ENCODE data around the gene DDX47. TPM values are rescaled to one million over a fixed set of nuclear protein-coding genes. Genes with fewer than 3 reads are reported as not detected.
"Not testable (repeated sequence)": the region's sequence is repeated elsewhere in the genome, so short reads cannot be mapped to it uniquely, and the experiment has no call there.

DDX47 gene
- polyA plus RNA-seq, 1 of the 3 experiments (the other 2 are of a cell fraction), result 68.4 TPM

GRCh38 chr12:12837813-12838153 is 24.6 kb downstream of the DDX47 start (continued):
- TF ChIP-seq, protein P1, sequence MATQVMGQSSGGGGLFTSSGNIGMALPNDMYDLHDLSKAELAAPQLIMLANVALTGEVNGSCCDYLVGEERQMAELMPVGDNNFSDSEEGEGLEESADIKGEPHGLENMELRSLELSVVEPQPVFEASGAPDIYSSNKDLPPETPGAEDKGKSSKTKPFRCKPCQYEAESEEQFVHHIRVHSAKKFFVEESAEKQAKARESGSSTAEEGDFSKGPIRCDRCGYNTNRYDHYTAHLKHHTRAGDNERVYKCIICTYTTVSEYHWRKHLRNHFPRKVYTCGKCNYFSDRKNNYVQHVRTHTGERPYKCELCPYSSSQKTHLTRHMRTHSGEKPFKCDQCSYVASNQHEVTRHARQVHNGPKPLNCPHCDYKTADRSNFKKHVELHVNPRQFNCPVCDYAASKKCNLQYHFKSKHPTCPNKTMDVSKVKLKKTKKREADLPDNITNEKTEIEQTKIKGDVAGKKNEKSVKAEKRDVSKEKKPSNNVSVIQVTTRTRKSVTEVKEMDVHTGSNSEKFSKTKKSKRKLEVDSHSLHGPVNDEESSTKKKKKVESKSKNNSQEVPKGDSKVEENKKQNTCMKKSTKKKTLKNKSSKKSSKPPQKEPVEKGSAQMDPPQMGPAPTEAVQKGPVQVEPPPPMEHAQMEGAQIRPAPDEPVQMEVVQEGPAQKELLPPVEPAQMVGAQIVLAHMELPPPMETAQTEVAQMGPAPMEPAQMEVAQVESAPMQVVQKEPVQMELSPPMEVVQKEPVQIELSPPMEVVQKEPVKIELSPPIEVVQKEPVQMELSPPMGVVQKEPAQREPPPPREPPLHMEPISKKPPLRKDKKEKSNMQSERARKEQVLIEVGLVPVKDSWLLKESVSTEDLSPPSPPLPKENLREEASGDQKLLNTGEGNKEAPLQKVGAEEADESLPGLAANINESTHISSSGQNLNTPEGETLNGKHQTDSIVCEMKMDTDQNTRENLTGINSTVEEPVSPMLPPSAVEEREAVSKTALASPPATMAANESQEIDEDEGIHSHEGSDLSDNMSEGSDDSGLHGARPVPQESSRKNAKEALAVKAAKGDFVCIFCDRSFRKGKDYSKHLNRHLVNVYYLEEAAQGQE (IDR thresholded peaks at IDR 0.05; ENCODE audit: low read depth, low read length), result no peak
- TF ChIP-seq GATA2 (CRISPR knock-in tag; IDR thresholded peaks at IDR 0.05), result no peak
- TF ChIP-seq ZBTB33 (IDR thresholded peaks at IDR 0.05; ENCODE audit: borderline replicate concordance, low read depth), result no peak
- TF ChIP-seq TCF12 (IDR thresholded peaks at IDR 0.05), result no peak
- TF ChIP-seq USF2 (IDR thresholded peaks at IDR 0.05; ENCODE audit: borderline replicate concordance, low read depth, low read length), result no peak
- TF ChIP-seq ELF1 (IDR thresholded peaks at IDR 0.05), result no peak
- no peak for TF ChIP-seq MXI1 (IDR thresholded peaks at IDR 0.05; ENCODE audit: low read depth, low read length)

- peaks cover 0 to 39% of the 10 kb centered on the region in 2 experiments; a peak in 3 of 4 replicates for H3K4me1 ChIP-seq (ENCODE audit: control insufficient read depth in 1 of 2, insufficient read depth in 2 of 2, low read depth in 1 of 2, low read length in 1 of 2)
- ChIA-PET CTCF (interaction anchor here (1.4 kb wide), 1 partner anchor 16 kb away, joined by 3 read pairs; no protein-coding TSS in a partner anchor), POLR2A (no interaction called here)
- no peak for DNase-seq
- H3F3A ChIP-seq (replicated peaks; ENCODE audit: insufficient read depth), result peaks cover 41% of the 10 kb centered on the region
- no peak overlapping the region; the same call in 1 of the 2 replicates for H3K9ac ChIP-seq
- no peaks in the 10 kb centered on the region for H3K27me3 ChIP-seq (ENCODE audit: insufficient read depth)
- peak overlapping the region; percentile 20 for H3K4me2 ChIP-seq
- H3K27ac ChIP-seq (ENCODE audit: low read depth in 2 of 2, low read length in 1 of 2), result peak overlapping the region in 1 of 2 experiments; percentile 76; a peak in 2 of 4 replicates
- peaks cover 0 to 2% of the 10 kb centered on the region in 2 experiments for H3K36me3 ChIP-seq (replicated peaks in 1 of 2; ENCODE audit: control insufficient read depth in 1 of 2, insufficient read depth in 2 of 2, low read length in 1 of 2)
- no peaks in the 10 kb centered on the region for H3K9me2 ChIP-seq
- no peaks in the 10 kb centered on the region for H3K79me2 ChIP-seq (ENCODE audit: insufficient read depth)
- TF ChIP-seq RFX5 (IDR thresholded peaks at IDR 0.05; ENCODE audit: low read length) (no peak), NFIC (IDR thresholded peaks at IDR 0.05; ENCODE audit: borderline replicate concordance) (no peak), EZH2phosphoT487 (IDR thresholded peaks at IDR 0.05; ENCODE audit: borderline replicate concordance, low read depth) (no peak), TAF1 (IDR thresholded peaks at IDR 0.05; ENCODE audit: borderline replicate concordance, low read depth, low read length) (no peak), SMC3 (IDR thresholded peaks at IDR 0.05; ENCODE audit: low read depth, low read length) (no peak), RCOR1 (IDR thresholded peaks at IDR 0.05; ENCODE audit: low read length) (no peak), USF1 (IDR thresholded peaks at IDR 0.05; ENCODE audit: borderline replicate concordance, low read depth) (no peak), ELF1 (IDR thresholded peaks at IDR 0.05) (no peak), NRF1 (IDR thresholded peaks at IDR 0.05; ENCODE audit: low read depth, low read length) (no peak), EP300 (IDR thresholded peaks at IDR 0.05; ENCODE audit: borderline replicate concordance in 1 of 2, low read depth in 1 of 2, low read length in 1 of 2) (no peak)
- H2AFZ ChIP-seq (ENCODE audit: low read depth), result no peak overlapping the region
- H3K4me3 ChIP-seq (ENCODE audit: low read depth in 2 of 2, low read length in 1 of 2), result no peak overlapping the region
- 91% methylated on average over 1 of the region's 1 CpG for WGBS (ENCODE audit: low lambda C conversion rate)
- no peaks in the 10 kb centered on the region for H3K9me3 ChIP-seq
- no peaks in the 10 kb centered on the region for H4K20me1 ChIP-seq (ENCODE audit: insufficient read depth)
Observed at GRCh38 chr12:12839003-12839395, 25.9 kb downstream of the DDX47 start.

DNA sequence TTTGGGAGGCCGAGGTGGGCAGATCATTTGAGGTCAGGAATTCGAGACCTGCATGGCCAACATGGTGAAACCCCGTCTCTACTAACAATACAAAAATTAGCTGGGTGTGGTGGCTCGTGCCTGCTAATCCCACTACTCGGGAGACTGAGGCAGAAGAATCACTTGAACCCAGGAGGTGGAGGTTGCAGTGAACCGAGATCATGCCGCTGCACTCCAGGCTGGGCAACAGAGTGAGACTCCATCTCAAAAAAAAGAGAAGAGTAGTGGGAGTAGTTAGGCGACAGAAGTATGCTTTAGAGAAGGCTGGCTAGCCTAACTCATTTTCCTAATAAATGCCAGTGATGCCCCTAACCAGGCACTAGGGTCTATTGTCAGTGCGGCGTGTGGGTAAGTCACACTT is 26.3 kb downstream of the DDX47 start:
- H3K9me2 ChIP-seq; H3K27me3 ChIP-seq (ENCODE audit: insufficient read depth); H3K4me2 ChIP-seq; H4K20me1 ChIP-seq (ENCODE audit: insufficient read depth); H3K79me2 ChIP-seq (ENCODE audit: insufficient read depth); H3K9me3 ChIP-seq; H3K36me3 ChIP-seq (replicated peaks in 1 of 2; ENCODE audit: control insufficient read depth in 1 of 2, insufficient read depth in 2 of 2, low read length in 1 of 2); POLR2A ChIA-PET; DNase-seq; CTCF ChIA-PET; H2AFZ ChIP-seq (ENCODE audit: low read depth); H3K4me3 ChIP-seq (ENCODE audit: low read depth in 2 of 2, low read length in 1 of 2): not testable (repeated sequence)
- peak overlapping the region; percentile 4 to 76; a peak in 3 of 4 replicates for H3K27ac ChIP-seq (ENCODE audit: low read depth in 2 of 2, low read length in 1 of 2)
- H3F3A ChIP-seq (replicated peaks; ENCODE audit: insufficient read depth), result peaks cover 40% of the 10 kb centered on the region
- peaks cover 0 to 39% of the 10 kb centered on the region in 2 experiments; a peak in 3 of 4 replicates for H3K4me1 ChIP-seq (ENCODE audit: control insufficient read depth in 1 of 2, insufficient read depth in 2 of 2, low read depth in 1 of 2, low read length in 1 of 2)
- WGBS (ENCODE audit: low lambda C conversion rate), result 84% methylated on average over 10 of the region's 10 CpGs
- 0 out of 2 replicates have a peak overlapping the region, but pooled peaks have one; percentile 8 for H3K9ac ChIP-seq
